ENCODE measurements around the gene CMKLR1.

GRCh38 chr12:108297895-108298760 lies 41.0 kb downstream of the CMKLR1 start:
- no peak for TF ChIP-seq CTCF (IDR thresholded peaks at IDR 0.05; ENCODE audit: insufficient read depth, low read length)
- TF ChIP-seq SPI1 (IDR thresholded peaks at IDR 0.05; ENCODE audit: borderline replicate concordance, low read depth), result no peak
